Stimulated activated CD8-positive, alpha-beta memory T cell treated with anti-CD3 and anti-CD28 coated beads, Interleukin-12 subunit alpha, Interleukin-12 subunit beta, amount 100 ng/mL, for 1 hour (primary cell): Measurements from ENCODE around the gene ADAT3.

ENCODE experiments used
- DNase-seq: peaks from one replicate; pipeline ENCODE4 v3.0.0-alpha.2; 2020; ENCODE audit warnings: low read depth

Gene ADAT3

GRCh38 chr19:1957562-1958248, 52.5 kb downstream of the ADAT3 start:
- no peak for DNase-seq

GRCh38 chr19:1959928-1960589, 54.9 kb downstream of the ADAT3 start:
- no peak for DNase-seq

GRCh38 chr19:1961000-1961883, 56.0 kb downstream of the ADAT3 start:
- no peak for DNase-seq

- DNase-seq: no peak
Observed at GRCh38 chr19:1962674-1963073, 57.5 kb downstream of the ADAT3 start.
